Measurements from ENCODE around the gene ARHGAP18.

Gene ARHGAP18

GRCh38 chr6:129624488-129624887 lies 85.5 kb downstream of the ARHGAP18 start:
- Histone ChIP-seq H3K4me1 (ENCODE audit: low read depth, poor library complexity, severe bottlenecking) (peaks cover 6% of the 10 kb centered on the region), H3K27me3 (ENCODE audit: insufficient read depth, low read depth) (no peaks in the 10 kb centered on the region), H3K79me2 (ENCODE audit: insufficient read depth, low read depth) (no peaks in the 10 kb centered on the region), H3K4me3 (IDR thresholded peaks at IDR 0.05; ENCODE audit: insufficient read depth, low read depth, low read length) (no peak overlapping the region), H3K36me3 (ENCODE audit: insufficient read depth) (no peaks in the 10 kb centered on the region), H3K9ac (no peak overlapping the region), H3K4me2 (no peak overlapping the region), H4K20me1 (ENCODE audit: insufficient read depth) (no peaks in the 10 kb centered on the region), H3K27ac (no peak overlapping the region), H2AFZ (ENCODE audit: low read depth) (no peak overlapping the region)
- TF ChIP-seq CTCF (conservative IDR thresholded peaks at IDR 0.05; ENCODE audit: low read depth, low read length): no peak

GRCh38 chr6:129623008-129623732 lies 86.8 kb downstream of the ARHGAP18 start:
- Histone ChIP-seq H3K36me3 (ENCODE audit: insufficient read depth) (no peaks in the 10 kb centered on the region; the same call in 1 of the 2 replicates), H3K4me2 (no peak overlapping the region), H3K27me3 (ENCODE audit: insufficient read depth, low read depth) (no peaks in the 10 kb centered on the region), H2AFZ (ENCODE audit: low read depth) (no peak overlapping the region), H3K9ac (no peak overlapping the region), H3K4me1 (ENCODE audit: low read depth, poor library complexity, severe bottlenecking) (peaks cover 5% of the 10 kb centered on the region), H3K4me3 (IDR thresholded peaks at IDR 0.05; ENCODE audit: insufficient read depth, low read depth, low read length) (no peak overlapping the region), H3K79me2 (ENCODE audit: insufficient read depth, low read depth) (no peaks in the 10 kb centered on the region), H3K27ac (no peak overlapping the region), H4K20me1 (ENCODE audit: insufficient read depth) (no peaks in the 10 kb centered on the region)
- no peak for TF ChIP-seq CTCF (conservative IDR thresholded peaks at IDR 0.05; ENCODE audit: low read depth, low read length)

- Histone ChIP-seq H3K27ac (no peak overlapping the region), H3K27me3 (ENCODE audit: insufficient read depth, low read depth) (no peaks in the 10 kb centered on the region), H3K36me3 (ENCODE audit: insufficient read depth) (no peaks in the 10 kb centered on the region; the same call in 1 of the 2 replicates), H3K4me2 (no peak overlapping the region), H3K4me1 (ENCODE audit: low read depth, poor library complexity, severe bottlenecking) (no peaks in the 10 kb centered on the region), H4K20me1 (ENCODE audit: insufficient read depth) (no peaks in the 10 kb centered on the region), H3K79me2 (ENCODE audit: insufficient read depth, low read depth) (no peaks in the 10 kb centered on the region), H3K9ac (no peak overlapping the region), H2AFZ (ENCODE audit: low read depth) (no peak overlapping the region), H3K4me3 (IDR thresholded peaks at IDR 0.05; ENCODE audit: insufficient read depth, low read depth, low read length) (no peak overlapping the region)
- TF ChIP-seq CTCF (conservative IDR thresholded peaks at IDR 0.05; ENCODE audit: low read depth, low read length): 0 out of 2 replicates have a peak, but pooled peaks have one; percentile 50
Observed at GRCh38 chr6:129621252-129621651, 88.7 kb downstream of the ARHGAP18 start.

GRCh38 chr6:129620234-129620610 lies 89.8 kb downstream of the ARHGAP18 start:
- no peak overlapping the region for H3K4me3 ChIP-seq (IDR thresholded peaks at IDR 0.05; ENCODE audit: insufficient read depth, low read depth, low read length)
- H2AFZ ChIP-seq (ENCODE audit: low read depth): no peak overlapping the region
- no peak overlapping the region for H3K9ac ChIP-seq
- H3K27ac ChIP-seq: no peak overlapping the region
- H3K79me2 ChIP-seq (ENCODE audit: insufficient read depth, low read depth): no peaks in the 10 kb centered on the region
- H3K27me3 ChIP-seq (ENCODE audit: insufficient read depth, low read depth): no peaks in the 10 kb centered on the region
- no peaks in the 10 kb centered on the region for H4K20me1 ChIP-seq (ENCODE audit: insufficient read depth)
- no peak overlapping the region for H3K4me2 ChIP-seq
- TF ChIP-seq CTCF (conservative IDR thresholded peaks at IDR 0.05; ENCODE audit: low read depth, low read length): no peak
- H3K4me1 ChIP-seq (ENCODE audit: low read depth, poor library complexity, severe bottlenecking): no peaks in the 10 kb centered on the region
- no peaks in the 10 kb centered on the region; the same call in 1 of the 2 replicates for H3K36me3 ChIP-seq (ENCODE audit: insufficient read depth)

Data from KMS-11 (cell line).